GM21528 (cell line): ENCODE results near the gene VPS16.

Experiments
- ATAC-seq: cut with Tn5 transposase; IDR thresholded peaks from one replicate; pipeline ENCODE4 v1.9.1; 2021; ENCODE audit warnings: mild to moderate bottlenecking, moderate library complexity; ENCODE audit not compliant: unreplicated experiment, low FRiP score

The VPS16 gene

DNA sequence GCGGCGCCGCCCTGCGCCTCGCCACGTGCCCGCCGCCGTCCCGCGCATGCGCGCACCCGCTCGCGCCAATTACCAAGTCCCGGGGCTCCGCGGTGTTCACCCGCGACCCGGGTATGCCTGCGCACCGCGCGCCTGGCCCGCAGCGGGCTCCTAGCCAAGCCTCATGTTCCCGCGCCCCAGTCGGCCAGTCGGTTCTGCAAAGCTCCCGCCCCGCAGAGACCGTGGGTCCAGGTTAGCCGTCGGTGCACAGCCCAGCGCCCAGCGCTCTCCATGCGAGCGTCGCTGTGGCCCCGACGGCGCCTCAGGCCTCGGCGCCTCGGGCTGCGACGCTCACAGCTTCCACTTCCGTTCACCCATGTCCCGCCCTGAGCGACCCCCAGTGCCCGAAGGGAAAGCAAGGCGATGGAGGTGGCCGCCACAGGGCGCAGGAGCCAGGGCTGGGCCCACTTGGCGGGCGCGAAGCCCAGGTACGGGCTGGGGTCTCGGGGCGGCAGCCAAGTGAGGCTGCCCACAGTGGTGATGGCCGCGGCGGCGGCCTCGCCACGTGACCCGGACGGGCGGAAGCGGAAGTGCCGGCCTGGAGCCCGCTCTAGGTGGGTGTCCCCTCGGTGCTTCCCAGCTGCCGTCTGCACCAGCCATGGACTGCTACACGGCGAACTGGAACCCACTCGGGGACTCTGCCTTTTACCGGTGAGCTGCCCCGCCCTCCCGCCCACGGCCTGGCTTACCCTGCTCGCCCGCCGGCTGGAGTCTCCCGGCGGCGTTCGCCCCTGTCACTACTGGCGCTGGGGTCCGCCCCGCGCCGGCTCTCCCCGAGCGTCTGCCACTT, at the start of gene VPS16, which contains the start of gene PCED1A:
TSS of gene VPS16 (plus strand) at position 608 of the 829 bp plus-strand sequence. CDS start at position 638, 30 bp downstream.
TSS of gene PCED1A (minus strand) at position 518 of the 829 bp plus-strand sequence. CDS start 743 bp downstream, outside the sequence.
- ATAC-seq: peak; percentile 97

GRCh38 chr20:2793471-2793870, 47.1 kb upstream of the VPS16 start:
- ATAC-seq: no peak

GRCh38 chr20:2794202-2794748, 46.3 kb upstream of the VPS16 start:
- no peak for ATAC-seq

DNA sequence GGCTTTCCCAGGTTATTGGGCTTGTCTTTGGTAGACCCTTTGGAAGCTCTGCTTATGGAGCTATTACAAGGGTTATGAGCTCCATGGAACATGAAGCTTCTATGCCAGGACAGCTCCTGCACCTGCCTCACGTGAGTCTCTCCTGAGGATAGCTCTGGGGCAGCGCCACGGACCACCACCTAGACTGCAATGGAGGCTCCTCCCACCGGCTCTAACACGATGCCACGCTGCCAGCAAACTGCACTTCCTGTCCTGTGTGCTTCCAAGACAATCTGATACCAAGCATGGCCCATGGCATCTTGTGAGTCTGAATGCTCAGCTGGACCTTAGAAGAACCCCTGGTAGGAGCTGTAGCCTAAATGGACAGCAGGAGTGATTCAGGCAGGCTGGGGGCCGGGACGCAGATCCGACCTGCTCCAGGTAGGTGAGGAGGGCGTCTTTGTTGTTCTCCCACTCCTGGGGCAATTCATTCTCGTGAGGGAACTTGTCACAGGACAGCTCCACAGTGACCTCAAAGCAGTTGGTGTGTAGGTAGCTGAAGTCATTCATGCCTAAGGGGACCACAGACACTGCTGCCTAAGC, 45.6 kb upstream of the VPS16 start:
- ATAC-seq: no peak

- ATAC-seq: no peak
These were observed 45.1 kb upstream of the VPS16 start for GRCh38 chr20:2795451-2795850.

- ATAC-seq: no peak
These were observed 44.4 kb upstream of the VPS16 start for GRCh38 chr20:2796011-2796660.

- ATAC-seq: no peak
These were observed 43.2 kb upstream of the VPS16 start for GRCh38 chr20:2797136-2797983.

GRCh38 chr20:2798095-2798805, 42.3 kb upstream of the VPS16 start:
- no peak for ATAC-seq

GRCh38 chr20:2798814-2799213, 41.7 kb upstream of the VPS16 start:
- ATAC-seq: no peak

DNA sequence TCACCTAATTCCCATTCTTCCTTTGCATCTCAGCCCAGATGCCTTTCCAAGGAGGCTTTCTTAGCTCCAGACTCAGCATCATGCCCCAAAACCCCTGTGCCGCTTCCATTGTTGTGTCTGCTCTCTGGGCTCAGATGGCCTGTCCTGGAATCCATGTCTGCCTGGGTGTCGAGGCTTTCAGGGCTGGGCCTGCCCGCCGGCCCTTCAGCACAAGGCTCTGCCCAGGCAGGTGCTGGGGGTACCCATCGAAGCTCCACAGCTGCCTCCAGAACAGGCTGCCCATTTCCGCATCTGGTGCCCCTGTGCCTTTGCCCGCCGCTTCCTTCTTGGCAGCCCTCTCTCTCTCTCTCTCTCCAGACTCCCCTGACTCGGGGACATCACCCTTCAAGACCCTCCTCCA, 41.3 kb upstream of the VPS16 start:
- no peak for ATAC-seq

- ATAC-seq: no peak
These were observed 40.6 kb upstream of the VPS16 start for GRCh38 chr20:2799688-2800520.

GRCh38 chr20:2800521-2801285, 39.8 kb upstream of the VPS16 start, which contains the start of gene CPXM1:
Gene CPXM1 (minus strand): TSS chr20:2800627. CDS start chr20:2800572, 55 bp downstream.
- ATAC-seq: peak; percentile 57

- ATAC-seq: peak; percentile 24
These were observed 39.2 kb upstream of the VPS16 start for GRCh38 chr20:2801286-2801728.

DNA sequence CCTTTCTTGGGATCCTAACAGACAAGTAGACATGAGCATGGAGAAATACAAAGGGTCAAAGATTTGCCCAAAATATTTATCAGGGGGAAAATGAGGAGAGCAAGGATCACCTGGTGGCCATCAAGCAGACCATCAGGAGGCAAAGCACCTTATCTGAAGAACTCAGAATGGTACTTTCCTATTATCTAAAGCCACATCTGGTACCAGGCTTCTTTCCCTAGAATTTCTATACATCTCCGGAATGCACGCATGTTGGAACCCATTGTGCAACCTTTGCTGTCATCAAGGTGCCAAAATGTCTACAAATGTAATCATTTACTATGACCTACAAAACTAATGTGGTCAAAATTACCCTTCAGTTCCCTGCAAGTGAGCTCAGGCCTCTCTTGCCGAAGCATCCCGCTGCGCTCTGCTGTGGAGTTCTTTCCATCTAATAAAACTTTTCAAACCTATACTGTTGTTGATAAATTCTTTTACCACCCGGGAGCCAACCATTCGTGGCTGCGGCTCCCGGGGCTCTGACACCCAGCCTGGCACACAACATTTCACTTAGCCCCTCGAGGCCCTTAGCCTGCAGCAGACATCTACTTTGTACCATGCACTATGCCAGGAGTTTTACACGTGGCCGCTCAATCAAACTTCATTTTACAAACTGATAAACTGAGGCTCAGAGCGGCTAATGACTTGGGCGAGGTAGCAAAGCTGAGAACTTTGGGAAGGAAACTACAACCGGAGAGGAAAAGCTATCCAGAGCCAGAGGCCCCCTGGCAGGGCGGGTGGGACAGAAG, 36.3 kb upstream of the VPS16 start:
- no peak for ATAC-seq

- no peak for ATAC-seq
These were observed 35.5 kb upstream of the VPS16 start for GRCh38 chr20:2804852-2805688.

- ATAC-seq: no peak
These were observed 34.7 kb upstream of the VPS16 start for GRCh38 chr20:2805689-2806350.
